H1 (cell line): ENCODE data around the gene CACNA1C. TPM values are rescaled to one million over a fixed set of nuclear protein-coding genes. Genes with fewer than 3 reads are reported as not detected.

Experiments
- CTCF ChIA-PET: fragments of 300-600 bp; sonication (Branson Sonifier 250); formaldehyde crosslinking; loops from one replicate; lab custom pipeline; 2021; ENCODE audit not compliant: partially characterized antibody; lab: Charles Lee
- POLR2A ChIA-PET: fragments of 300-600 bp; sonication (Branson Sonifier 250); formaldehyde crosslinking; loops from one replicate; lab custom pipeline; 2021; ENCODE audit warnings: inconsistent platforms; ENCODE audit not compliant: partially characterized antibody; lab: Charles Lee
- DNase-seq, 2 experiments: peaks; one replicate each; pipeline versions ENCODE4 v3.0.0 to v3.0.0-alpha.2; 2010 to 2022; ENCODE audit warnings: low spot score in 2 of 2, low read depth in 1 of 2, mixed read lengths in 1 of 2
- FAIRE-seq: peaks from 2 replicates; lab custom pipeline; 2011; peaks lifted over from hg19 to GRCh38; lab: Jason Lieb, UNC
- H2AFZ ChIP-seq: 2 replicates; pipeline ENCODE4 v1.8.1; 2012; ENCODE audit warnings: low read length, inconsistent platforms
- H2AK5ac ChIP-seq: 2 replicates; pipeline ENCODE4 v1.6.1; 2013; ENCODE audit warnings: low read depth, low read length
- H2BK120ac ChIP-seq: replicated peaks from 2 replicates; pipeline ENCODE3; 2013; ENCODE audit warnings: low read depth, low read length, inconsistent platforms
- H2BK12ac ChIP-seq: 2 replicates; pipeline ENCODE4 v1.6.1; 2013; ENCODE audit warnings: low read depth, low read length
- H2BK15ac ChIP-seq: 2 replicates; pipeline ENCODE4 v1.6.1; 2013; ENCODE audit warnings: low read length
- H2BK20ac ChIP-seq: 2 replicates; pipeline ENCODE4 v1.6.1; 2013; ENCODE audit warnings: low read length
- H2BK5ac ChIP-seq: 2 replicates; pipeline ENCODE4 v1.6.1; 2013; ENCODE audit warnings: low read depth, low read length
- H3K14ac ChIP-seq: 2 replicates; pipeline ENCODE4 v1.6.1; 2013; ENCODE audit warnings: inconsistent platforms; ENCODE audit not compliant: insufficient read length
- H3K18ac ChIP-seq: 2 replicates; pipeline ENCODE4 v1.6.1; 2013; ENCODE audit warnings: low read length; ENCODE audit errors: extremely low read depth
- H3K23ac ChIP-seq: 2 replicates; pipeline ENCODE4 v1.6.1; 2013; ENCODE audit warnings: inconsistent platforms; ENCODE audit not compliant: insufficient read length
- H3K23me2 ChIP-seq: 2 replicates; pipeline ENCODE4 v1.6.1; 2013; ENCODE audit warnings: low read depth, low read length
- H3K27ac ChIP-seq: 2 replicates; pipeline ENCODE4 v1.6.1; 2011; ENCODE audit warnings: low read depth, low read length, inconsistent platforms
- H3K27me3 ChIP-seq, 4 experiments: replicated peaks in 1 of 4; 1 replicate in 1 of 4; 2 replicates in 3 of 4; pipeline versions ENCODE4 v1.6.1 to v1.8.1; 2011 to 2013; ENCODE audit warnings: low read length in 3 of 4, mild to moderate bottlenecking in 3 of 4, inconsistent platforms in 2 of 4, mixed read lengths in 2 of 4, moderate library complexity in 1 of 4; ENCODE audit not compliant: control insufficient read depth in 3 of 4, insufficient read depth in 3 of 4; ENCODE audit errors: extremely low read depth in 1 of 4
- H3K36me3 ChIP-seq, 4 experiments: 2 replicates each; pipeline versions ENCODE4 v1.6.1 to v1.8.1; 2011 to 2013; ENCODE audit warnings: mild to moderate bottlenecking in 4 of 4, low read length in 3 of 4, moderate library complexity in 2 of 4, control low read depth in 1 of 4, inconsistent platforms in 1 of 4; ENCODE audit not compliant: insufficient read depth in 4 of 4, control insufficient read depth in 2 of 4
- H3K4ac ChIP-seq: replicated peaks from 2 replicates; pipeline ENCODE3; 2013; ENCODE audit warnings: low read length, low read depth, mixed read lengths, inconsistent platforms; ENCODE audit not compliant: insufficient read length
- H3K4me1 ChIP-seq, 4 experiments: replicated peaks in 1 of 4; 1 replicate in 1 of 4; 2 replicates in 3 of 4; pipeline versions ENCODE4 v1.6.1 to v1.8.1; 2011 to 2013; ENCODE audit warnings: low read length in 3 of 4, inconsistent platforms in 2 of 4, mixed read lengths in 1 of 4; ENCODE audit not compliant: insufficient read depth in 4 of 4, control insufficient read depth in 3 of 4
- H3K4me2 ChIP-seq, 2 experiments: 2 replicates each; pipeline versions ENCODE4 v1.6.1 to v1.8.1; 2011 to 2013; ENCODE audit warnings: low read depth in 2 of 2, low read length in 2 of 2, control low read depth in 1 of 2, inconsistent platforms in 1 of 2, mild to moderate bottlenecking in 1 of 2; ENCODE audit not compliant: insufficient read depth in 1 of 2
- H3K4me3 ChIP-seq, 4 experiments: fragments of 200-600, 300-600 bp in 1 of 4; sonication (generic), shearing (Covaris generic), sonication (Bioruptor Twin) in 1 of 4; 2 replicates each; pipeline versions ENCODE4 v1.5.1 to v1.8.1; 2011 to 2016; ENCODE audit warnings: low read length in 4 of 4, low read depth in 3 of 4, control low read depth in 2 of 4, inconsistent platforms in 2 of 4, mild to moderate bottlenecking in 2 of 4, mixed read lengths in 1 of 4, moderate library complexity in 1 of 4; ENCODE audit not compliant: insufficient read depth in 2 of 4; ENCODE audit errors: extremely low read depth in 1 of 4
- H3K56ac ChIP-seq: replicated peaks from 2 replicates; pipeline ENCODE3; 2013; ENCODE audit warnings: low read depth, mild to moderate bottlenecking, mixed read lengths, low read length, inconsistent platforms; ENCODE audit not compliant: insufficient read length
- H3K79me1 ChIP-seq: 2 replicates; pipeline ENCODE4 v1.6.1; 2013; ENCODE audit warnings: low read depth, low read length, control low read depth
- H3K79me2 ChIP-seq, 2 experiments: 2 replicates each; pipeline versions ENCODE4 v1.6.1 to v1.8.1; 2012 to 2013; ENCODE audit warnings: low read length in 2 of 2, mild to moderate bottlenecking in 2 of 2, inconsistent platforms in 1 of 2; ENCODE audit not compliant: insufficient read depth in 2 of 2, control insufficient read depth in 1 of 2
- H3K9ac ChIP-seq, 4 experiments: replicated peaks in 1 of 4; 1 replicate in 1 of 4; 2 replicates in 3 of 4; pipeline versions ENCODE4 v1.6.1 to v1.8.1; 2011 to 2013; ENCODE audit warnings: low read depth in 3 of 4, low read length in 3 of 4, control low read depth in 2 of 4, mild to moderate bottlenecking in 2 of 4, moderate library complexity in 2 of 4, inconsistent platforms in 1 of 4; ENCODE audit errors: extremely low read depth in 1 of 4
- H3K9me3 ChIP-seq, 2 experiments: 2 replicates each; pipeline versions ENCODE4 v1.6.1 to v1.8.1; 2012 to 2013; ENCODE audit warnings: mild to moderate bottlenecking in 2 of 2, moderate library complexity in 2 of 2, control low read depth in 1 of 2, inconsistent platforms in 1 of 2, low read depth in 1 of 2, low read length in 1 of 2, mixed read lengths in 1 of 2; ENCODE audit not compliant: insufficient read depth in 2 of 2
- H4K20me1 ChIP-seq, 2 experiments: replicated peaks in 1 of 2; 2 replicates each; pipeline versions ENCODE3 to v1.8.1; 2011 to 2013; ENCODE audit warnings: inconsistent platforms in 2 of 2, low read length in 2 of 2, mild to moderate bottlenecking in 1 of 2; ENCODE audit not compliant: insufficient read depth in 2 of 2, control insufficient read depth in 1 of 2
- H4K5ac ChIP-seq: 2 replicates; pipeline ENCODE4 v1.6.1; 2013; ENCODE audit warnings: low read length, low read depth, mixed read lengths, inconsistent platforms; ENCODE audit not compliant: insufficient read length
- H4K8ac ChIP-seq: 2 replicates; pipeline ENCODE4 v1.8.0; 2013; ENCODE audit warnings: mild to moderate bottlenecking, moderate library complexity, low read length, inconsistent platforms; ENCODE audit not compliant: insufficient read depth; ENCODE audit errors: extremely low read depth
- H4K91ac ChIP-seq: replicated peaks from 2 replicates; pipeline ENCODE3; 2013; ENCODE audit warnings: low read length, mixed read lengths, inconsistent platforms; ENCODE audit not compliant: insufficient read length
- BACH1 ChIP-seq: IDR thresholded peaks from 2 replicates; pipeline ENCODE4 v1.6.1; 2012; ENCODE audit warnings: low read length, improper control_type of control experiment
- CEBPB ChIP-seq: IDR thresholded peaks from 2 replicates; pipeline ENCODE4 v1.6.1; 2012; ENCODE audit warnings: low read depth, low read length
- KDM1A ChIP-seq: fragments of 200-600, 300-600 bp; sonication (generic); IDR thresholded peaks from 2 replicates; pipeline ENCODE4 v1.7.1; 2016; ENCODE audit warnings: mild to moderate bottlenecking, low read length, borderline replicate concordance
- RXRA ChIP-seq: IDR thresholded peaks from 2 replicates; pipeline ENCODE4 v1.6.1; 2011; ENCODE audit warnings: low read depth, mild to moderate bottlenecking, low read length, moderate library complexity; ENCODE audit not compliant: insufficient read depth
- WGBS, 2 experiments: shearing (Covaris generic) in 1 of 2; methylation state at CpG; one replicate each; pipeline versions ENCODE4 v1.1.6 to v1.1.7; 2013 to 2015; ENCODE audit warnings: low lambda C conversion rate in 2 of 2, mixed read lengths in 2 of 2, inconsistent platforms in 1 of 2, low coverage in 1 of 2, missing lambda C conversion rate in 1 of 2; ENCODE audit not compliant: insufficient replicate concordance in 2 of 2, insufficient coverage in 1 of 2, insufficient read length in 1 of 2; ENCODE audit errors: extremely low coverage in 1 of 2, missing lambda C conversion rate in 1 of 2; 5-methylcytosine and 5-hydroxymethylcytosine counted together
- polyA plus RNA-seq, 7 experiments: library from polyadenylated mRNA; depleted of rRNA in 3 of 7; stranded (reverse) in 5 of 7; unstranded in 2 of 7; fragments of >200 nt in 5 of 7; fragments of 200-250 nt in 2 of 7; gene quantifications; 1 replicate in 5 of 7; 2 replicates in 1 of 7; 4 replicates in 1 of 7; pipeline versions ENCODE4 v1.2.1 to v1.2.3, GENCODE V29; 2011 to 2013; ENCODE audit warnings: missing spikeins in 2 of 7, mixed read lengths in 2 of 7
- total RNA-seq: library from RNA; stranded (reverse); fragmentation: NEBNext Ultra II Directional; extraction: Animal tissue kit (Norgen Biotek cat#: 25700); gene quantifications from 2 replicates; pipeline ENCODE4 v1.2.1, GENCODE V29; 2021

The CACNA1C gene
- total and polyA plus RNA-seq, 2 of the 8 experiments (the other 6 are each of a cell fraction or from before 2014, with no cell fraction given) = 1.3 TPM

DNA sequence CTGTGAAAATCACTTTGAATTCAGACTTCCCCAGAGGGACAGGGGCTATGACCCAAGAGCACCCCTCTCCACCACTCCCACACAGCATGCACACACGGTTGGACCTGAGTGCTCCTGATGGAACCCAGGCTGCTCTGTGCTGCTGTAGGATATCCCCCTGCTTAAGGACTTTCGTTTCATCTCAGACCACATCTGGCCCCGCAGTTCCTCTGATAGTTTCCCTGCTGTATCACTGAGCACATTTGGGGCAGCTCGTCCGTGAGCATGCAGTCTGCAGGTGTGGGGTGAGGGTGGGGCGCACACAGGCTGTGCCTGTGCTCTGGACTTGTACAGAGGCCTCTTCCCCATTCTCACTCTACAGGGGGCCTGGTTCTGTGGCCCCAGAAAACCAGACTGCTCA is 396.8 kb downstream of the CACNA1C start:
- ChIA-PET POLR2A (no interaction called here), CTCF (no interaction called here)
- Histone ChIP-seq H3K9me3 (no peaks in the 10 kb centered on the region), H2BK120ac (no peak overlapping the region), H3K9ac (no peak overlapping the region), H3K36me3 (no peaks in the 10 kb centered on the region), H2BK20ac (no peak overlapping the region), H3K4me2 (no peak overlapping the region), H2BK5ac (no peak overlapping the region), H3K27ac (no peak overlapping the region), H2BK15ac (0 out of 2 replicates have a peak overlapping the region, but pooled peaks have one; percentile 49), H3K4me1 (no peaks in the 10 kb centered on the region; a peak in 1 of 7 replicates), H3K27me3 (no peaks in the 10 kb centered on the region), H3K4me3 (no peak overlapping the region), H4K20me1 (no peaks in the 10 kb centered on the region), H4K5ac (no peak overlapping the region), H2AK5ac (no peak overlapping the region), H3K79me1 (no peaks in the 10 kb centered on the region), H3K4ac (no peak overlapping the region), H3K18ac (no peak overlapping the region), H3K79me2 (no peaks in the 10 kb centered on the region), H3K23me2 (peaks cover 10% of the 10 kb centered on the region; the same call in 1 of the 2 replicates), H4K8ac (0 out of 2 replicates have a peak overlapping the region, but pooled peaks have one; percentile 43)
- FAIRE-seq (no peak), DNase-seq (no peak)
- 83% methylated on average over 6 of the region's 6 CpGs; no CpG with 5 or more reads in 1 of the 2 experiments for WGBS, 2 experiments
- TF ChIP-seq KDM1A (no peak), CEBPB (no peak), RXRA (no peak), BACH1 (no peak)
- TF ChIP-seq, all 59 proteins: peak for 0
- no peak overlapping the region for H3K23ac ChIP-seq
- no peak overlapping the region for H2AFZ ChIP-seq
- H3K14ac ChIP-seq = no peak overlapping the region
- no peak overlapping the region; the same call in 1 of the 2 replicates for H2BK12ac ChIP-seq
- no peak overlapping the region for H3K56ac ChIP-seq
- H4K91ac ChIP-seq = no peak overlapping the region
